Fibroblast of lung (primary cell): ENCODE data around the gene HABP2. TPM values are rescaled to one million over a fixed set of nuclear protein-coding genes. Genes with fewer than 3 reads are reported as not detected.
A peak's percentile ranks its signal among the peaks of the same experiment; 100 is the strongest.

Source experiments
- DNase-seq, 2 donors: peaks; one replicate each; pipeline versions ENCODE4 v3.0.0 to v3.0.0-alpha.2; 2010; ENCODE audit warnings: low read depth in 2 of 2
- H2AFZ ChIP-seq: 2 replicates; pipeline ENCODE4 v1.5.1; 2012; ENCODE audit warnings: low read length, control low read depth, inconsistent platforms
- H3K27ac ChIP-seq: 2 replicates; pipeline ENCODE4 v1.5.1; 2011; ENCODE audit warnings: low read length, control low read depth; ENCODE audit not compliant: insufficient read depth
- H3K27me3 ChIP-seq: 2 replicates; pipeline ENCODE4 v1.5.1; 2011; ENCODE audit warnings: mild to moderate bottlenecking, low read length; ENCODE audit not compliant: control insufficient read depth, insufficient read depth
- H3K36me3 ChIP-seq: 2 replicates; pipeline ENCODE4 v1.5.1; 2011; ENCODE audit warnings: low read length; ENCODE audit not compliant: control insufficient read depth, insufficient read depth
- H3K4me1 ChIP-seq: 2 replicates; pipeline ENCODE4 v1.5.1; 2011; ENCODE audit warnings: low read length; ENCODE audit not compliant: control insufficient read depth, insufficient read depth; ENCODE audit errors: extremely low read depth
- H3K4me2 ChIP-seq: 2 replicates; pipeline ENCODE4 v1.5.1; 2011; ENCODE audit warnings: low read length, control low read depth; ENCODE audit not compliant: insufficient read depth; ENCODE audit errors: extremely low read depth
- H3K4me3 ChIP-seq, 4 experiments: fragments of 200-600 bp in 1 of 4; sonication (generic) in 1 of 4; replicated peaks in 1 of 4; 2 replicates each; pipeline ENCODE4 v1.5.1; 2011 to 2016; ENCODE audit warnings: low read length in 4 of 4, low read depth in 3 of 4, mild to moderate bottlenecking in 3 of 4, control low read depth in 2 of 4, inconsistent platforms in 1 of 4, mixed read lengths in 1 of 4; ENCODE audit not compliant: insufficient read depth in 1 of 4; ENCODE audit errors: control extremely low read depth in 1 of 4
- H3K79me2 ChIP-seq: 2 replicates; pipeline ENCODE4 v1.5.1; 2012; ENCODE audit warnings: mild to moderate bottlenecking, low read length, inconsistent platforms; ENCODE audit not compliant: control insufficient read depth, insufficient read depth
- H3K9ac ChIP-seq: 2 replicates; pipeline ENCODE4 v1.5.1; 2011; ENCODE audit warnings: mild to moderate bottlenecking, low read length, control low read depth; ENCODE audit not compliant: insufficient read depth
- H3K9me3 ChIP-seq: 2 replicates; pipeline ENCODE4 v1.5.1; 2012; ENCODE audit warnings: low read depth, low read length; ENCODE audit not compliant: control insufficient read depth, insufficient read depth
- H4K20me1 ChIP-seq: 2 replicates; pipeline ENCODE4 v1.5.1; 2011; ENCODE audit warnings: low read length; ENCODE audit not compliant: control insufficient read depth, insufficient read depth; ENCODE audit errors: extremely low read depth
- CTCF ChIP-seq, 2 donors: IDR thresholded peaks in 1 of 2; conservative IDR thresholded peaks in 1 of 2; 1 replicate in 1 of 2; 2 replicates in 1 of 2; pipeline ENCODE4 v1.5.1; 2011 to 2012; ENCODE audit warnings: low read length in 2 of 2, control low read depth in 1 of 2, inconsistent platforms in 1 of 2, low read depth in 1 of 2, mild to moderate bottlenecking in 1 of 2
- EZH2 ChIP-seq: IDR thresholded peaks from 2 replicates; pipeline ENCODE4 v1.5.1; 2012; ENCODE audit warnings: low read length, control low read depth, mild to moderate bottlenecking; ENCODE audit errors: missing control alignments
- polyA plus RNA-seq, 2 donors: library from polyadenylated mRNA; depleted of rRNA in 1 of 2; stranded (reverse) in 1 of 2; unstranded in 1 of 2; fragments of >200 nt; gene quantifications; 2 replicates each; pipeline ENCODE4 v1.2.1, GENCODE V29; 2011 to 2012; ENCODE audit warnings: missing spikeins in 1 of 2
- total RNA-seq: library from RNA; depleted of rRNA; stranded (reverse); fragments of >200 nt; gene quantifications from 2 replicates; pipeline ENCODE4 v1.2.1, GENCODE V29; 2014

Gene HABP2
- total and polyA plus RNA-seq, 2 donors (not counting 1 experiment from before 2014, with no cell fraction given) = not detected

DNA sequence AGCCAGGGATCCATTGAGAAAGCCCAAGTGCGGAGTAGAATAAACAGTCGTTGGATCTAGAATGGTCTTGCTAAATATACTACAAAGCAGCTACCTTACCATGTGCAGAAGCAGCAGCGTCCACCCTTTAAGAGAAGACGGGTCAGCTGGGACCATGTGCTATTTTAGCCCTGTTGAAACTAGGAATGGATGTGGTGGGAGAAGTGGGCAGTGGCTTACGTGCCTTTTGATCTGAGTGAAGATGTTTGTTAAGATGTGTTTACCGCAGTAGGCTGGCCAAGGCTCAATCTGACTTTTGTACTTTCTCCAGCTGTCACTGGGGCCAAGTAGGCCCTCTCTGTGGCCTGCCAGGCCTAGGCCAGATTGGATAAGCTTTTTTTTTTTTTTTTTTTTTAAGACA is 9.2 kb downstream of the HABP2 start:
- Histone ChIP-seq H3K9me3 (no peaks in the 10 kb centered on the region), H2AFZ (no peak overlapping the region), H3K9ac (no peak overlapping the region), H3K27ac (no peak overlapping the region), H3K36me3 (no peaks in the 10 kb centered on the region), H4K20me1 (no peaks in the 10 kb centered on the region), H3K4me1 (no peaks in the 10 kb centered on the region), H3K27me3 (peaks cover 2% of the 10 kb centered on the region), H3K4me2 (no peak overlapping the region), H3K79me2 (no peaks in the 10 kb centered on the region), H3K4me3 (no peak overlapping the region)
- no peak for DNase-seq
- TF ChIP-seq EZH2 (no peak), CTCF (conservative IDR thresholded peaks at IDR 0.05 in 1 of 2, IDR thresholded peaks at IDR 0.05 in 1 of 2; ENCODE audit: low read depth in 1 of 2, low read length in 2 of 2) (no peak)

GRCh38 chr10:113562704-113563103 is 9.9 kb downstream of the HABP2 start:
- no peak overlapping the region for H2AFZ ChIP-seq
- no peaks in the 10 kb centered on the region for H4K20me1 ChIP-seq
- no peak overlapping the region for H3K27ac ChIP-seq
- no peaks in the 10 kb centered on the region for H3K9me3 ChIP-seq
- no peak for TF ChIP-seq CTCF (conservative IDR thresholded peaks at IDR 0.05 in 1 of 2, IDR thresholded peaks at IDR 0.05 in 1 of 2; ENCODE audit: low read depth in 1 of 2, low read length in 2 of 2)
- no peak for TF ChIP-seq EZH2
- DNase-seq = no peak
- H3K4me2 ChIP-seq = no peak overlapping the region
- no peak overlapping the region for H3K4me3 ChIP-seq
- H3K4me1 ChIP-seq = no peaks in the 10 kb centered on the region
- H3K36me3 ChIP-seq = no peaks in the 10 kb centered on the region
- H3K9ac ChIP-seq = no peak overlapping the region
- H3K27me3 ChIP-seq = peaks cover 2% of the 10 kb centered on the region
- no peaks in the 10 kb centered on the region for H3K79me2 ChIP-seq

- H2AFZ ChIP-seq = peak overlapping the region; percentile 93
- H3K9me3 ChIP-seq = no peaks in the 10 kb centered on the region
- peak overlapping the region; percentile 91 for H3K4me2 ChIP-seq
- H3K27me3 ChIP-seq = no peaks in the 10 kb centered on the region
- H4K20me1 ChIP-seq = no peaks in the 10 kb centered on the region
- H3K79me2 ChIP-seq = no peaks in the 10 kb centered on the region
- no peak for TF ChIP-seq EZH2
- TF ChIP-seq CTCF (conservative IDR thresholded peaks at IDR 0.05 in 1 of 2, IDR thresholded peaks at IDR 0.05 in 1 of 2; ENCODE audit: low read depth in 1 of 2, low read length in 2 of 2) = peak; percentile 95 to 98
- H3K36me3 ChIP-seq = no peaks in the 10 kb centered on the region
- H3K9ac ChIP-seq = no peak overlapping the region
- no peaks in the 10 kb centered on the region for H3K4me1 ChIP-seq
- peak overlapping the region; percentile 35 to 61 (median 54) for H3K4me3 ChIP-seq
- no peak overlapping the region for H3K27ac ChIP-seq
- peak; percentile 48 to 63 for DNase-seq
Measured at GRCh38 chr10:113563306-113564088, 10.6 kb downstream of the HABP2 start.
